ENCODE measurements around the gene ILK.

DNA sequence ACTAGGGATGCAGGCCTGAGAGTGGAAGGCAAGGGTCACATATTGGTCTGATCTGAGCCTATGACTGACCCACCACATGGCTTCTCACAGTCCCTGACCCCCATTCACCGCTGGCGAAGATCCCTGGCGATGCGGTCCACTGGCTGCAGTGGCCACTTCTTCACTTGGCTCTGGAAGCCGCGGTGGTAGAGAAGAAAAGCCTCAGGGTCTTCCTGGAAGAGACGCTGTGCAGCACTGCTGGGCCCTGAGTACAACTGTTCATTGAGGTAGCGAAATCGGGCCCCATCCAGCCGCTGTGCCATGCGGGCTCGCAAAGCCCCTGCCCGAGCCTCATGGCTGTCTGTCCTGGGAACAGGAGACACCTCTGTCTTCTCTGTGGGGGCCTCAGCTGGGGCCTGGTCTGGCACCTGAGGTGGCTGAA lies 2.5 kb upstream of the ILK start:
- TF ChIP-seq, protein P1, sequence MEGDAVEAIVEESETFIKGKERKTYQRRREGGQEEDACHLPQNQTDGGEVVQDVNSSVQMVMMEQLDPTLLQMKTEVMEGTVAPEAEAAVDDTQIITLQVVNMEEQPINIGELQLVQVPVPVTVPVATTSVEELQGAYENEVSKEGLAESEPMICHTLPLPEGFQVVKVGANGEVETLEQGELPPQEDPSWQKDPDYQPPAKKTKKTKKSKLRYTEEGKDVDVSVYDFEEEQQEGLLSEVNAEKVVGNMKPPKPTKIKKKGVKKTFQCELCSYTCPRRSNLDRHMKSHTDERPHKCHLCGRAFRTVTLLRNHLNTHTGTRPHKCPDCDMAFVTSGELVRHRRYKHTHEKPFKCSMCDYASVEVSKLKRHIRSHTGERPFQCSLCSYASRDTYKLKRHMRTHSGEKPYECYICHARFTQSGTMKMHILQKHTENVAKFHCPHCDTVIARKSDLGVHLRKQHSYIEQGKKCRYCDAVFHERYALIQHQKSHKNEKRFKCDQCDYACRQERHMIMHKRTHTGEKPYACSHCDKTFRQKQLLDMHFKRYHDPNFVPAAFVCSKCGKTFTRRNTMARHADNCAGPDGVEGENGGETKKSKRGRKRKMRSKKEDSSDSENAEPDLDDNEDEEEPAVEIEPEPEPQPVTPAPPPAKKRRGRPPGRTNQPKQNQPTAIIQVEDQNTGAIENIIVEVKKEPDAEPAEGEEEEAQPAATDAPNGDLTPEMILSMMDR (conservative IDR thresholded peaks at IDR 0.05; ENCODE audit: low read depth, low read length): no peak
- no peak for TF ChIP-seq EZH2 (IDR thresholded peaks at IDR 0.05; ENCODE audit: borderline replicate concordance, low read depth, low read length, poor library complexity, severe bottlenecking)
